ENCODE measurements around the gene GRK2.

The GRK2 gene

DNA sequence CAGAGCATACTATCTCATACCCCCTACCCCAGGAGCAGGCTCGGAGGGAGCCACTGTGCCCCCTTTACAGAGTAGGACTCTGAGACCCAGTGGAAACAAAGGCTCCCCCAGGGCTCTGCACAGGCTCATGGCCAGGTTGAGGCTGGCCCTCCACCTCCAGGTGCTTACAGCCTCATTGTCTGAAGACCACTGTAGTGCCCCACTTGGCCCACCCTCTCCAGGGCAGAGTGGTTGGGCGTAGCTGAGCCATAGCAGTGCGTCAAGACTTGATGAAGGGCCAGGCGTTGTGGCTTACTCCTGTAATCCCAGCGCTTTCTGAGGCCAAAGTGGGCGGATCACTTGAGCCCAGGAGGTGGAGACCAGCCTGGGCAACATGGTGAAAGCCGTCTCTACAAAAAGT lies 24.5 kb downstream of the GRK2 start:
- Mint-ChIP-seq H3K27me3 (no peaks in the 10 kb centered on the region), H3K4me1 (peaks cover 74% of the 10 kb centered on the region), H3K9me3 (peaks cover 0 to under 1% of the 10 kb centered on the region in 2 donors), H3K27ac (peak overlapping the region; percentile 43 to 99), H3K4me3 (peak overlapping the region in 1 of 2 donors; percentile 99)
- DNase-seq = no peak
- ATAC-seq = no peak

DNA sequence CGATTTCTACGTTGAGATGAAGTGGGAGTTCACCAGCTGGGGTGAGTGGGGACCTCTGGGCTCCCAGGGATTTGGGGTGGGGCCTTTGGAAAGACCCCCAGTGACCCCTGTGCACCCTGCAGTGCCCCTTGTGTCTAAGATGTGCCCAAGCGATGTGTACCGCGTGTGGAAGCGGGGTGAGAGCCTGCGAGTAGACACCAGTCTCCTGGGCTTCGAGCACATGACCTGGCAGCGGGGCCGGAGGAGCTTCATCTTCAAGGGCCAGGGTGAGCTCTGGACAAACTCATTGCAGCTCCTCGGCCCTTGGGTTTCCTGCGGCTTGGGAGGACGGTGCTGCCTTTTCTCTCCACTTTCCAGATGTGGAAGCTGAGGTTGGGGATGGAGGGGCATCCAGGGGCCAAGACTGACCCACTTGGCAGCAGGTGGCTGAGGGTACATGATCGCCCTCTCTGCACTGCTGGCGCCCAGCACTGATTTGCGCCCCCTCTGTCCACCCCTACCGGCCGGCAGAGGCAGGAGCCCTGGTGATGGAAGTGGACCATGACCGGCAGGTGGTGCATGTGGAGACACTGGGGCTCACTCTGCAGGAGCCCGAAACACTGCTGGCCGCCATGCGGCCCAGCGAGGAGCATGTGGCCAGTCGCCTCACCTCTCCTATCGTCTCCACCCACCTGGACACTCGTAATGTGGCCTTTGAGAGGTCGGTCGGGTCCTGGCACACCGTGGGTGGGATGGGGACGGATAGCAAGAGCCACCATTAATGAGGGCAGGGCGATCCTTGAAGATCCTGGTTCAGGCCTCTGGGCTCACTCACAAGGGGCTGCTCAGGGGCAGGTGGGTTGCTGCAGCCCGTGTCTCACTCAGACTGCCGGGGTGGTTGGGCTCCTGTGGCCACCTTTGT lies 25.5 kb downstream of the GRK2 start:
- DNase-seq (no peak), ATAC-seq (no peak)
- Mint-ChIP-seq H3K27ac (peak overlapping the region in 1 of 2 donors; percentile 92), H3K4me3 (peak overlapping the region in 1 of 2 donors; percentile 99), H3K9me3 (peaks cover 9 to 10% of the 10 kb centered on the region in 2 donors), H3K27me3 (no peaks in the 10 kb centered on the region), H3K4me1 (peaks cover 70% of the 10 kb centered on the region)

DNA sequence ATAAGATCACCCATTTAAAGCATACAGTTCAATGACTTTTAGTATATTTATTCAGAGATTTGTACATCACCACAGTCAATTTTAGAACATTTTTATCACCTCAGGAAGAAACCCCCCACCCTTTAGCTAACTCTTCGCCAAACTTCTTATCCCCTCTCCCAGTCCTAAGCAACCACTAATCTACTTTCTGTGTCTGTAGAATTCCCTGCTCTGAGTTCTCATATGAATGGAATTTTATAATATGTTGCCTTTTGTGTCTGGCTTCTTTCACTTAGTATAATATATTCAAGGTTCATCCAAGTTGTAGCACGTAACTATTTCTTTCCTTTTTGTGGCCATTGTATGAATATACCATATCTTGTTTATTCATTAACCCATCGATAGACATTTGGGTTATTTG lies 26.4 kb downstream of the GRK2 start:
- Mint-ChIP-seq H3K9me3 (peaks cover 13 to 16% of the 10 kb centered on the region in 2 donors), H3K4me1 (peaks cover 63% of the 10 kb centered on the region), H3K4me3 (peak overlapping the region in 1 of 2 donors; percentile 0), H3K27ac (peak overlapping the region in 1 of 2 donors; percentile 8), H3K27me3 (no peaks in the 10 kb centered on the region)
- ATAC-seq (no peak), DNase-seq (no peak)

DNA sequence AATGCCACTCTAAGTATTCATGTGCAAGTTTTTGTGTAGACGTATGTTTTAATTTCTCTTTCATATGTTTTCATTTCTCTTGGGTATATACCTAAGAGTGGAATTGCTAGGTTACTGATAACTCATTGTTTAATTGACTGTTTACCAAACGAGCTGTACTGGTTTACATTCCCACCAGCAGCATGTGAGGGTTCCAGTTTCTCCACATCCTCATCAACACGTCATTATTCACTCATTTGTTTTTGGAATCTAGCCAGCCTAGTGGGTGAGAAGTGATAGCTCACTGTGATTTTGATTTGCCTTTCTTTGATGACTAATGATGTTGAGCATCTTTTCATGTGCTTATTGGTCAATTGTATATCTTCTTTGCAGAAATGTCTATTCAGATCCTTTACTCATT lies 26.8 kb downstream of the GRK2 start:
- DNase-seq (no peak), ATAC-seq (no peak)
- H3K9me3 Mint-ChIP-seq = peaks cover 13 to 16% of the 10 kb centered on the region in 2 donors
- H3K27me3 Mint-ChIP-seq = no peaks in the 10 kb centered on the region
- H3K27ac Mint-ChIP-seq = no peak overlapping the region
- peak overlapping the region; percentile 0 to 1 for H3K4me3 Mint-ChIP-seq
- peaks cover 63% of the 10 kb centered on the region for H3K4me1 Mint-ChIP-seq

DNA sequence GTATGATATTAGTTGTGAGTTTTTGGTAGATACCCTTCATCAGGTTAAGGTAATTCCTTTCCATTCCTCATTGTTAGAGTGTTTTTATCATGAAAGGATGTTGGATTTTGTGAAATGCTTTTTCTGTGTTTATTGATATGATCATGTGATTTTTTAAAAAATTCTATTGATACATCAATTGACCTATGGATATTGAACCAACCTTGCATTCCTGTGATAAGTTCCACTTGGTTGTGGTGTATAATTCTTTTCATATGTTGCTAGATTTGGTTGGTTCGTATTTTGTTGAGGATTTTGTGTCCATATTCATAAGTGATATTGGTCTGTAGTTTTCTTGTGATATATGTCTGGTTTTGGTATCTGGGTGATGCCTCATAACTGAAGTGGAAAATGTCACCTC lies 29.6 kb downstream of the GRK2 start:
- DNase-seq (no peak), ATAC-seq (no peak)
- H3K4me1 Mint-ChIP-seq = peaks cover 55% of the 10 kb centered on the region
- no peaks in the 10 kb centered on the region for H3K27me3 Mint-ChIP-seq
- H3K4me3 Mint-ChIP-seq = no peak overlapping the region
- peak overlapping the region in 1 of 2 donors; percentile 54 for H3K27ac Mint-ChIP-seq
- H3K9me3 Mint-ChIP-seq = peaks cover 13 to 16% of the 10 kb centered on the region in 2 donors

DNA sequence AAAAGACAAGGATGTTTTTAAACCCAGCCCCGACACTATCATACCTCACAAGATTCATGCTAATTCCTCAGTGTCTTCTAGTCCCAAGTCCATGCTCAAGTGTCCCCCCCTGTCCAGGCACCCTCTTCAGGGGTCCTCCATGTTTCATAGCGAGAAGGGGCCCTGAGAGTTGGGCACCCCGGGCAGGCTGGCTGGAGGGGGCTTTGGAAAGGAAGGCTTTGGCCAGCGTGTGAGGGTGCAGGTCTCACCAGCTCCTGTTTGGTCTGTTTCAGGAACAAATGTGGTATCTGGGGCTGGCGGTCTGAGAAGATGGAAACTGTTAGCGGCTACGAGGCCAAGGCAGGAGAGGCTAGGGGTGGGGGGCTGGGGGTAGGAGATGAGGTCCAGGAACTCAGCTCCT lies 32.5 kb downstream of the GRK2 start:
- ATAC-seq (no peak), DNase-seq (no peak)
- H3K27ac Mint-ChIP-seq = peak overlapping the region in 1 of 2 donors; percentile 20
- H3K4me1 Mint-ChIP-seq = peaks cover 37% of the 10 kb centered on the region
- H3K9me3 Mint-ChIP-seq = peaks cover 13 to 16% of the 10 kb centered on the region in 2 donors
- H3K4me3 Mint-ChIP-seq = no peak overlapping the region
- no peaks in the 10 kb centered on the region for H3K27me3 Mint-ChIP-seq

DNA sequence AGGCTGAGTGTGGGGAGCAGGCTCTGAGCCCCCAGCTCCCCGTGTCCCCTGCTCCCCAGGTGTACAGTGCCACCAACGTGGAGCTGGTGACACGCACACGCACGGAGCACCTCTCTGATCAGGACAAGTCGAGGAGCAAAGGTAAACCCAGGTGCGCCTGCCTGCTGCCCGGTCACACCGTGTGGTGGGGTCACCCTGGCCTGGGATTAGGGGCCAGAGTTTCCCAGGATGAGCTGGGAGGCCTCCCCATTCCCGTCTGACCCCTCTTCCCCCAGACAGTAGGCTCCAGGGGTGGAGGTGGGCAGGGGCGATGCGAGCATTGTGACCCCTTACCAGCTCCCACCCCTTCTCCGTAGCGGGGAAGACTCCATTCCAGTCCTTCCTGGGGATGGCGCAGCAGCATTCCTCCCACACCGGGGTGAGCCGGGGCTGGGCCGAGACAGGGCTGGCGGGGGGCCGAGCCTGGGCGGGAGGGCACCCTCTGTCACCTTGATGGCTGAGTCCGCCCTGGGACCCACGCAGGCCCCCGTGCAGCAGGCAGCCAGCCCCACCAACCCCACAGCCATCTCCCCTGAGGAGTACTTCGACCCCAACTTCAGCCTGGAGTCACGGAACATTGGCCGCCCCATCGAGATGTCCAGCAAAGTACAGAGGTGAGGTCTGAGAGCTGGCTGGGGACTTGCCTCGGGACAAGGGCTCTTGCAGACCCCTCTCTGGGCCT lies 33.4 kb downstream of the GRK2 start:
- H3K27me3 Mint-ChIP-seq = no peaks in the 10 kb centered on the region

DNA sequence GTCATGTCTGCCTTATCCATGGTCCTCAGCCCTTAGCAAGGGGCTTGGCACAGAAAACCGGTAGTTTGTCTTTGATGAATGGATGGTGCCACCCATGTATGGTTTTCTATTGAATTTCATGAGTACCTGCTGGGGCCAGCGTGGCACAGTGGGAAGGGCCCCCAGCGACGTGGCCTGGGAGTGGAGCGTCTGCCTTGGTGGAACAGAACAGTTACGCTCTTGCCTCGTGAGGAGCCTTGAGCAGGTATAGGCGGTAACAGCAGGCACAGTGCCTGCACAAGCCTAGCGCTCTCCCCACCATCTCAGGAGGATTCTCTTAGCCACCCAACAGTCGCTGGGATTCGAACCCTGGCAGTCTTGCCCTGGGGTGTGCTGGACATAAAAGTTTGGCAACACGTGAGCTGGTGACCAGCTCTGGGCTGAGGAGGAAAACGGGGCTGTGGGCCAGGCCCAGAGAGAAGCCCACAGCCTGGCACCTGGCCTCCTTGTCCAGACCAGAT lies 34.0 kb downstream of the GRK2 start:
- Mint-ChIP-seq H3K27ac (no peak overlapping the region), H3K4me1 (peaks cover 40% of the 10 kb centered on the region), H3K4me3 (no peak overlapping the region), H3K9me3 (peaks cover 13 to 16% of the 10 kb centered on the region in 2 donors), H3K27me3 (no peaks in the 10 kb centered on the region)
- no peak for DNase-seq
- no peak for ATAC-seq

More for the DNA sequence above, 33.4 kb downstream of the GRK2 start:
- ATAC-seq = no peak
- H3K27ac Mint-ChIP-seq = no peak overlapping the region
- peaks cover 35% of the 10 kb centered on the region for H3K4me1 Mint-ChIP-seq
- H3K4me3 Mint-ChIP-seq = no peak overlapping the region
- DNase-seq = no peak
- H3K9me3 Mint-ChIP-seq = peaks cover 13 to 16% of the 10 kb centered on the region in 2 donors

DNA sequence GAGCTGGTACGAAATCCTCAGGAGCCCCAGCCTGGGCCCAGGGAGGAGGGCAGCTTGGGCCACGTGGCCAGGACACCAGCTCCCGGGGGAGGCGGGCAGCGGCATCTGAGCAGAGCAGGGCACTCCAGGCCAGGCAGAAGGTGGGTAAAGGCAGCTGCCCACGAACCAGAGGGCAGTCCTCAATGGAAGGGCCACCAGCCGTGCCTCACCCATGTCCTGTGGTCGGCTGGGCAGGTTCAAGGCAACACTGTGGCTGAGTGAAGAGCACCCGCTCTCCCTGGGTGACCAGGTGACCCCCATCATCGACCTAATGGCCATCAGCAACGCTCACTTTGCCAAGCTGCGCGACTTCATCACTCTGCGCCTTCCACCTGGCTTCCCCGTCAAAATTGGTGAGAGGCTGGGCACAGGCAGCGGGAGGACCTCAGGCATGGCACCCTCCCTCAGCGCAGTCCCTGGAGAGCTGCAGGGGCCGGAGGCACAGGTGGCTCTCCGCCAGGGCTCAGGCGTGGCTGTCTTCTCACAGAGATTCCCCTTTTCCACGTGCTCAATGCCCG lies 34.6 kb downstream of the GRK2 start:
- H3K4me1 Mint-ChIP-seq = peaks cover 40% of the 10 kb centered on the region
- H3K27me3 Mint-ChIP-seq = no peaks in the 10 kb centered on the region
- ATAC-seq (no peak), DNase-seq (no peak)
- H3K9me3 Mint-ChIP-seq = peaks cover 13 to 15% of the 10 kb centered on the region in 2 donors
- no peak overlapping the region for H3K4me3 Mint-ChIP-seq
- no peak overlapping the region for H3K27ac Mint-ChIP-seq

DNA sequence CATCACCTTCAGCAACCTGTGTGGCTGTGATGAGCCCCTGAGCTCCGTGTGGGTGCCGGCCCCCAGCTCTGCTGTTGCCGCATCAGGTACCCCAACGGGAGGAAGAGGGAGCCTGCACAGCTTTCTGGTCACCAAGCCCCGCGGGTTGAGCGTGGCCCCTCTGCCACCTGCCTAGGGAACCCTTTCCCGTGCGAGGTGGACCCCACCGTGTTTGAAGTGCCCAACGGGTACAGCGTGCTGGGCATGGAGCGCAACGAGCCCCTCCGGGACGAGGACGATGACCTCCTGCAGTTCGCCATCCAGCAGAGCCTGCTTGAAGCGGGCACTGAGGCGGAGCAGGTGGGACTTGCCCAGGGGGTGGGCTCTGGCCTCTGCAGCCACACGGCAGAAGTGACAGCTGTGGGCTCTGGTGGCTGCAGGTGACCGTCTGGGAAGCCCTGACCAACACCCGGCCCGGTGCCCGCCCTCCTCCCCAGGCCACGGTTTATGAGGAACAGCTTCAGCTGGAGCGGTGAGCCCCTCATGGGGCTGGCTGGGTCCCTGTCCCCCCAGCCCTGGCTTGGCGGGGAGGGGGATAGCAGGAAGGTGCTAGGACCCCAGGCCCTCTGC lies 35.1 kb downstream of the GRK2 start:
- DNase-seq (no peak), ATAC-seq (no peak)
- Mint-ChIP-seq H3K4me1 (peaks cover 34% of the 10 kb centered on the region), H3K9me3 (peaks cover 7 to 9% of the 10 kb centered on the region in 2 donors), H3K4me3 (no peak overlapping the region), H3K27me3 (no peaks in the 10 kb centered on the region), H3K27ac (no peak overlapping the region)

DNA sequence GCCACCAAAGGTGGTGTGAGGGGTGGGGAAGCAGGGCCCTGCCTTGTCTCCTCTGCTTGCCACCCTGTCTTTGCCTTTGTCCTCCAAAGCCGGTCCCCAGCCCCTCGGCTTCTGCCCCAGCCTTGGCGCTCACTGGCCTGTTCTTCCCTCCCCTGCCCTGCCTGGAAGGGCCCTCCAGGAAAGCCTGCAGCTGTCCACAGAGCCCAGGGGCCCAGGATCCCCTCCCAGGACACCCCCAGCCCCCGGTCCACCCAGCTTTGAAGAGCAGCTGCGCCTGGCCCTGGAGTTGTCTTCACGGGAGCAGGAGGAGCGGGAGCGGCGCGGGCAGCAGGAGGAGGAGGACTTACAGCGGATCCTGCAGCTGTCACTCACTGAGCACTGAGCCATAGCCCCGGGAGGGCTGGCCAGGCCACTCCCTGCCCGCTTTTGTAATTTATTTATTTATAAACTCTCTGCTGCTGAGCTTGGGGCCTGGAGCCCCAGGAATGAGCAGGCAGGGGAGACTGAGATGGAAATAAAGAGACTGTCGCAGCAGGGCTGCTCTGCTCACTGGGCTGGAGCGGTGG lies 35.8 kb downstream of the GRK2 start:
- peak overlapping the region in 1 of 2 donors; percentile 77 for H3K4me3 Mint-ChIP-seq
- H3K27me3 Mint-ChIP-seq = no peaks in the 10 kb centered on the region
- peaks cover 34% of the 10 kb centered on the region for H3K4me1 Mint-ChIP-seq
- H3K9me3 Mint-ChIP-seq = peaks cover 1 to 3% of the 10 kb centered on the region in 2 donors
- H3K27ac Mint-ChIP-seq = no peak overlapping the region
- ATAC-seq = no peak
- DNase-seq = no peak

DNA sequence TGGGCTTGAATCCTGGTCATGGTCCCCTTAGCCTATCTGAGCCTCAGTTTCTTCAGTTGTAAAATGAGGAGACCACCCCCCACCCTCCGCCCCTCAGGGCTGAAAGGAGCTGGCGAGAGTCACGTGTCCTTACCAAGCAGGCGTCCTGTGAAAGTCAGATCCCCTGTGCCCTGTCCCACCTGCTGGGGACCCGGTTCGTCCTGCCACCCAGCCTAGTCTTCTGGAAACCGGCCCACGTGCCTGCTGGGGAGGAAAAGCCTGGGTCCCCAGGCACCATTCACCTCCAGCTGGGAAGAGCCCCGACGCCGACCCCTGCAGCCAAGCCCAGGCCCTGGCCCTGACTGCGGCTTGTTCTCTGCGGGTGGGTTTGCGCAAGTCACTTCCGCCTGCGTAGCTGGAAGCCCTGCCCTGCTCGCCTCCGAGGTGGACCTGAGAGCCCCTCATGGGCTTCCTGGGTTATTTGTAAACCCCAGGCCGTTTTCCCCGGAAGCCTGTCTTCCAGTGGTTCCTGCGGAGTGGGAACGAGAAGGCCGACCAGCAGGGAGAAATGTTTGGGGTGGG lies 36.4 kb downstream of the GRK2 start:
- H3K9me3 Mint-ChIP-seq = no peaks in the 10 kb centered on the region
- no peak overlapping the region for H3K27ac Mint-ChIP-seq
- ATAC-seq (peak; percentile 35), DNase-seq (peak in 1 of 2 donors; percentile 15)
- H3K4me1 Mint-ChIP-seq = peaks cover 32% of the 10 kb centered on the region
- H3K4me3 Mint-ChIP-seq = peak overlapping the region; percentile 39 to 77
- no peaks in the 10 kb centered on the region for H3K27me3 Mint-ChIP-seq

DNA sequence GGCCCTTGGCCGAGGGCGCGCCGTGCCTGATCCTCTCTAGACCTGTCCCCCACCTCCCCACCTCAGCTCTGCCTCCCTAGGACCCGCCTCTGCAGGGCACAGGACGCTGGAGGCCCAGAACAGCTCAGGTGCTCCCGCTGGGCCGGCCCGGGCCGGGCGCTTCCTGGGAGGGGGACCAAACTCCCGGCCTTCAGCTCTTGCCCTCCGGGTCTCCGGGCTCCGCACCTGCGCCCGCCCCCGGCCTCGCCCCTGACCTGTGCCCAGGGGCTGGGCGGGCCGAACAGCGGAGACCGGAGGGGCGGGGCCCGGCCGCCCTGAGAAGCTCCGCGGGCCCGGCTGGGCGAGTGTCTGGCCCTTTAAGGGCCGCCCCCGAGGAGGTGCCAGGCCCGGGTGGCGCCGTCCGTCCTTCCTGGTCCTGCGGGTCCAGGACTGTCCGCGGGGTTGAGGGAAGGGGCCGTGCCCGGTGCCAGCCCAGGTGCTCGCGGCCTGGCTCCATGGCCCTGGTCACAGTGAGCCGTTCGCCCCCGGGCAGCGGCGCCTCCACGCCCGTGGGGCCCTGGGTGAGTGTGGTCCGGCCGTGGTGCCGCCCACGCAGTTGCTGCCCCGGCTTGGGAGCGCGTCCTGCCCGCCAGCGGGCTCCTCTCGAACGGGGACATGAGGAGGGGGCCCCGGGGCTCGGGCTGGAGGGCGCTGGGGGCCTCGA lies 37.0 kb downstream of the GRK2 start, which contains the start of gene SSH3:
Gene SSH3, plus strand, starts transcription at position 399 of the 703 bp plus-strand sequence. Its CDS starts 96 bp downstream, at position 495.
- Mint-ChIP-seq H3K27me3 (no peaks in the 10 kb centered on the region), H3K9me3 (no peaks in the 10 kb centered on the region), H3K4me1 (peaks cover 26% of the 10 kb centered on the region), H3K27ac (peak within 1 kb of the TSS in 1 of 2 donors; percentile 48), H3K4me3 (peak within 1 kb of the TSS; percentile 67 to 77)
- peak; percentile 53 to 55 for DNase-seq
- ATAC-seq = peak; percentile 80

DNA sequence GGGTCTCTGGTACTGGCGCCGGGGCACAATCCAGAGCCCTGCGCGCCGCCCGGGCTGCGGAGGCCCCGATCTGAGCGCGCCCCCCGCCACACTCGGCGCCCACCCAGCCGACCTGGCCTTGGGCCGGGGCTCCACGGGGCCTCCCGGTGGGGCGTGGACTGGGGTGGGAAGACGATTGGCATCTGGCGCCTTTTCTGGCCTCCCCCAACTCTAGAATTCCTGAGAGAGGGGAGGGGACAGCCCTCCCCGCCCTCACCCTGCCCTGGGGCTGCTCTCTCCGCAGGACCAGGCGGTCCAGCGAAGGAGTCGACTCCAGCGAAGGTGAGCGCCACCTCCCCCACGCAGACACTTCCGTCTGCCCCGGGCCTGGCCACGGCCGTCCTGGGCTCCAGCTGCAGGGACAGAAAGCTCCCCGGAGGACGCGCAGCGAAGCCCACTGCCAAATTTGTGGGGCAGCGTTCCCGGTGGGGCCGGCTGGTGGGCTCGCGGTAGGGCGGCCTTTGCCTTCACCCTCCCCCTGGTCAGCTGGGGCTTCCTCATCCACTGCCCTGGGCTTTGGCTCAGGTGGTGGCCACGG lies 37.6 kb downstream of the GRK2 start:
- Mint-ChIP-seq H3K4me1 (peaks cover 20% of the 10 kb centered on the region), H3K27me3 (no peaks in the 10 kb centered on the region), H3K4me3 (peak overlapping the region; percentile 67 to 77), H3K27ac (no peak overlapping the region), H3K9me3 (no peaks in the 10 kb centered on the region)
- ATAC-seq (peak; percentile 50), DNase-seq (peak in 1 of 2 donors; percentile 28)
